Kidney (tissue), 14 donors: ENCODE measurements around the gene EMP1. TPM values are rescaled to one million over a fixed set of nuclear protein-coding genes. Genes with fewer than 3 reads are reported as not detected.
A peak's percentile ranks its signal among the peaks of the same experiment; 100 is the strongest.

Experiments
- DNase-seq, 5 donors: peaks; one replicate each; pipeline ENCODE4 v3.0.0-alpha.2; 2013 to 2020
- FAIRE-seq: peaks from 2 replicates; lab custom pipeline; 2012; peaks lifted over from hg19 to GRCh38; lab: Jason Lieb, UNC
- H3K27ac ChIP-seq, 2 donors: one replicate each; pipeline ENCODE4 v1.7.0; 2013; ENCODE audit warnings: low read depth in 2 of 2, low read length in 2 of 2, inconsistent platforms in 1 of 2
- H3K27me3 ChIP-seq: one replicate; pipeline ENCODE4 v1.7.1; 2013; ENCODE audit warnings: low read length, inconsistent platforms; ENCODE audit not compliant: control insufficient read depth, insufficient read depth
- H3K36me3 ChIP-seq, 3 donors: one replicate each; pipeline versions ENCODE4 v1.7.0 to v1.7.1; 2013; ENCODE audit warnings: low read length in 3 of 3, control low read depth in 1 of 3, inconsistent platforms in 1 of 3; ENCODE audit not compliant: insufficient read depth in 3 of 3, control insufficient read depth in 2 of 3
- H3K4me1 ChIP-seq, 3 donors: one replicate each; pipeline versions ENCODE4 v1.7.0 to v1.7.1; 2013; ENCODE audit warnings: low read length in 3 of 3, inconsistent platforms in 1 of 3, low read depth in 1 of 3; ENCODE audit not compliant: control insufficient read depth in 2 of 3, insufficient read depth in 2 of 3
- H3K4me3 ChIP-seq, 3 donors: one replicate each; pipeline versions ENCODE4 v1.7.0 to v1.8.1; 2013; ENCODE audit warnings: low read length in 3 of 3, control low read depth in 1 of 3, inconsistent platforms in 1 of 3
- H3K9ac ChIP-seq, 3 donors: one replicate each; pipeline versions ENCODE4 v1.7.0 to v1.7.1; 2013; ENCODE audit warnings: low read length in 3 of 3, control low read depth in 1 of 3, inconsistent platforms in 1 of 3
- H3K9me3 ChIP-seq, 3 donors: one replicate each; pipeline versions ENCODE4 v1.7.0 to v1.7.1; 2013; ENCODE audit warnings: low read length in 3 of 3, control low read depth in 1 of 3, inconsistent platforms in 1 of 3; ENCODE audit not compliant: control insufficient read depth in 2 of 3, insufficient read depth in 1 of 3
- intact Hi-C: fragments of 100-400 bp; cut with DNase I; formaldehyde crosslinking; loops from one replicate; pipeline ENCODE4 v1.11.1; 2022
- polyA plus RNA-seq: library from polyadenylated mRNA; stranded (reverse); fragments of 350-450 nt; fragmentation: Illumina TruSeq; extraction: RNeasy Lipid Tissue Mini Kit (QIAGEN cat#74804); gene quantifications from one replicate; pipeline ENCODE4 v1.2.3, GENCODE V29; 2014; ENCODE audit warnings: low read depth, low replicate concordance; ENCODE audit not compliant: insufficient read depth
- total RNA-seq: library from RNA; stranded (reverse); fragmentation: NEBNext Ultra II Directional; extraction: Animal tissue kit (Norgen Biotek cat#: 25700); gene quantifications from one replicate; pipeline ENCODE4 v1.2.1, GENCODE V29; 2021
- TF ChIP-seq, protein P1 (sequence below): IDR thresholded peaks from 3 replicates; pipeline ENCODE4 v1.5.1; 2012; ENCODE audit warnings: mild to moderate bottlenecking, moderate library complexity, borderline replicate concordance; ENCODE audit not compliant: insufficient read depth; ENCODE audit errors: extremely low read depth
- donor health status: control.
- donor health status: control.
- donor health status: control.
- donor health status: control.
- donor health status: control.
- donor health status: DM: yes; HTN: yes; CAD: no.
- donor health status: Normal renal cell carcinoma (clear cell type).

Gene EMP1
- total and polyA plus RNA-seq, 2 donors from 2014 or later: 45.1 to 431 TPM

DNA sequence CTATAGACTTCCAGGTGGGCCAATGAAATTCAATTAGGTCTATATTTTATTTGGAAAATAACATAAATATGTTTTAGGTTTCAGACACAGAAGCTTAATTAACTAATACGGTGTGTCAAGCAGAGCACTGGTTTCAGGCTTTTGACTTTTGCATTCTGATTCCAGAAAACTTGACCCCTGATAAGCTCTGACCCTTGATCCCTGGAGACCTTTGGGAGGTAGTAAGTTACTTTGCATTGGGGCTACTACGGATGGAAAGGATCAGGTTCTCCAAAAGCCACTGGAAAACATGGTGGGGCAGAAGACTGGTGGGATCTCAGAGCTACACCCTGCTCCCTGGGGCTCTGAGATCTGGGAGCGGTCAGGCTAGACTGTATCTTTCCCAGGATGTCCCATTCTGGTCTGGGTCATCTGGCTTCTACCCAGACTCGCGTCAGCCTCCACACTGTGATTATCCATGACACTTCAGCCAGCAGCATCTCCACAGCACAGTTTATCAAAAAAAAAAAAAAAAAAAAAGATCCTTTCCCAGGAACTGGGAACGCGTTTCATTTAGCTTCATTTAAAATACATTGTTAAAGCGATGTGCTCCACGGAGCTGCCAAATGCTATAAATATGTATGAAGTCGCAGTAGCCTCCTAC is 17.8 kb upstream of the EMP1 start:
- no peak for DNase-seq
- no peak overlapping the region for H3K9ac ChIP-seq

DNA sequence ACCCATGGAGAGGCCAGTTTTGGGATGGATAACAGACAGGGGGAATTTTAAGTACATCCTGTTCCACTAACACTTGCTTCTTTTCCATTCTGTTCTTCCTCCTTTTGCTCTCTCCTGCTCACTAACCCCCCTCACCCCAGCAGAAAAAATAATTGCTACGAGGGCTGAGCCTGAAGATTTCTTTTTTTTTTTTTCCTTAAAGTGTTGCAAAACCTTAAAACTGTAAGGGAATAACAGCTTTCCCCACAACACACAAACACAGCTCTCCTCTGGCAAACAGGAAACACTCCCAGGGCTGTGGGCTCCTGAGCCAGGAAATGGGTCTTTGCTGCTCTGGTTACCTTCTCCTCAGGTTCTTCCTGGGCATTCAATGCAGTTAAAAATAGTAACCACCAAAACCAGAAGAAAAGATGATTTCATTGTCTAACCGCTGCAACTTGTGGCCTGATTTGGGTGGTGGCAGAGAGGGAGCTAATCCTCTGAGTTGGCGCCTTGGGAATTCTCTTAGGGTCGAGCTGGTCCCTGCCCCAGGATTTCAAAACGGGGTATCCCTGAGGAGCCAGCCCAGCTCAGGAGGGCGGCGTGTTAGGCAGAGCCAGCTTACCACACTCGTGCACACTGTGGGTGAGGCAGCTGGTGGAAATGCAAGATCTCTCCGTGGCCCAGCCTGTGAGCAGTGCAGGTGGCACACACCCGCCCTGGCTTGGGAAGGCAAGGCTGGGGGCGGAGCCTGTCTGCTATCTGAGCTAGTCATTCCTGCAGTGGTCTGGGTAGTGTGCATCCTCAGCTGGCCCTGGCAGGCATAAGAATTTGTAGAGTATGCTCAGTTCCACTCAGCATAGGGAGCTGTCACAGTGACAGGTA is 17.1 kb upstream of the EMP1 start:
- Histone ChIP-seq H3K4me1 (peaks cover 0 to 6% (median 5%) of the 10 kb centered on the region in 3 donors), H3K36me3 (no peaks in the 10 kb centered on the region), H3K27me3 (no peaks in the 10 kb centered on the region), H3K4me3 (no peak overlapping the region), H3K27ac (no peak overlapping the region), H3K9ac (peak overlapping the region in 1 of 3 donors; percentile 20), H3K9me3 (no peaks in the 10 kb centered on the region)
- FAIRE-seq (no peak), DNase-seq (peak; percentile 74 to 93 (median 79))
- intact Hi-C loops: no loop called here
- TF ChIP-seq, protein P1, sequence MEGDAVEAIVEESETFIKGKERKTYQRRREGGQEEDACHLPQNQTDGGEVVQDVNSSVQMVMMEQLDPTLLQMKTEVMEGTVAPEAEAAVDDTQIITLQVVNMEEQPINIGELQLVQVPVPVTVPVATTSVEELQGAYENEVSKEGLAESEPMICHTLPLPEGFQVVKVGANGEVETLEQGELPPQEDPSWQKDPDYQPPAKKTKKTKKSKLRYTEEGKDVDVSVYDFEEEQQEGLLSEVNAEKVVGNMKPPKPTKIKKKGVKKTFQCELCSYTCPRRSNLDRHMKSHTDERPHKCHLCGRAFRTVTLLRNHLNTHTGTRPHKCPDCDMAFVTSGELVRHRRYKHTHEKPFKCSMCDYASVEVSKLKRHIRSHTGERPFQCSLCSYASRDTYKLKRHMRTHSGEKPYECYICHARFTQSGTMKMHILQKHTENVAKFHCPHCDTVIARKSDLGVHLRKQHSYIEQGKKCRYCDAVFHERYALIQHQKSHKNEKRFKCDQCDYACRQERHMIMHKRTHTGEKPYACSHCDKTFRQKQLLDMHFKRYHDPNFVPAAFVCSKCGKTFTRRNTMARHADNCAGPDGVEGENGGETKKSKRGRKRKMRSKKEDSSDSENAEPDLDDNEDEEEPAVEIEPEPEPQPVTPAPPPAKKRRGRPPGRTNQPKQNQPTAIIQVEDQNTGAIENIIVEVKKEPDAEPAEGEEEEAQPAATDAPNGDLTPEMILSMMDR: no peak

More for the DNA sequence above, 17.8 kb upstream of the EMP1 start:
- Histone ChIP-seq H3K27ac (no peak overlapping the region), H3K27me3 (no peaks in the 10 kb centered on the region), H3K9me3 (no peaks in the 10 kb centered on the region), H3K4me3 (no peak overlapping the region), H3K36me3 (no peaks in the 10 kb centered on the region), H3K4me1 (peaks cover 0 to 7% (median 5%) of the 10 kb centered on the region in 3 donors)
- FAIRE-seq: no peak
- TF ChIP-seq, protein P1: no peak
- intact Hi-C loops: no loop called here

DNA sequence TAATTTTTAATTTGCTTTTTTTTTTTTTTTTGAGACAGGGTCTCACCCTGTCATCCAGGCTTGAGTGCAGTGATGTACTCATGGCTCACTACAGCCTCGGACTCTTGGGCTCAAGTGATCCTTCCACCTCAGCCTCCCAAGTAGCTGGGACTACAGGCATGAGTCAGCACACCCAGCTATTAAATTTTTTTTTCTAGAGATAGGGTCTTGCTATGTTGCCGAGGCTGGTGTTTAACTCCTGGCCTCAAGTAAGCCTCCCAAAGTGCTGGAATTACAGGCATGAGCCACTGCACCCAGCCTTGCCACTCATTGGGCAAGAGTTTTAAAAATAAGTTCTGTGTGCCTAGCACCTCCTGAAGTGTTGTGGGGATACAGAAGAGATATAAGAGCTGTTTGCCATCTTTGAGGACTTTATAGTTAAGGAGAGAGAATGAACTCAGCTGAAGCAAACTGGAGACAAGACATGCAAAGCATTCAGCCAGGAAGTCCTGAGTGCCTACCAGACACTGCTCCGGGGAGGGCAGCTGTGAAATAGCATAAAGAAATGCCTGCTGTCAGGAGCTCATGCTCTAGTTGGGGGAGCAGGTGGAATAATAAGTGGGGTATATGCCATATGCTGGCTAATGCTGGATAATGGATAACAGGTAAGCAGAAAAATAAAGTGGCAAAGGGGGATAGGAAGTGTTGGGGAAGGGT is 15.0 kb upstream of the EMP1 start:
- H3K27me3 ChIP-seq: no peaks in the 10 kb centered on the region
- H3K27ac ChIP-seq: no peak overlapping the region
- DNase-seq: no peak
- H3K9me3 ChIP-seq: no peaks in the 10 kb centered on the region
- TF ChIP-seq, protein P1: no peak
- H3K9ac ChIP-seq: no peak overlapping the region
- no peak for FAIRE-seq
- no peak overlapping the region for H3K4me3 ChIP-seq
- peaks cover 0 to 5% (median 0%) of the 10 kb centered on the region in 3 donors for H3K4me1 ChIP-seq
- intact Hi-C loops: no loop called here
- H3K36me3 ChIP-seq: no peaks in the 10 kb centered on the region
